ENCODE measurements around the gene PM20D1. TPM values are rescaled to one million over a fixed set of nuclear protein-coding genes. Genes with fewer than 3 reads are reported as not detected.
A peak's percentile ranks its signal among the peaks of the same experiment; 100 is the strongest.

Gene PM20D1
- total and polyA plus RNA-seq, 10 donors, result 0.28 to 2.9 (median 1.4) TPM; not detected in 1

DNA sequence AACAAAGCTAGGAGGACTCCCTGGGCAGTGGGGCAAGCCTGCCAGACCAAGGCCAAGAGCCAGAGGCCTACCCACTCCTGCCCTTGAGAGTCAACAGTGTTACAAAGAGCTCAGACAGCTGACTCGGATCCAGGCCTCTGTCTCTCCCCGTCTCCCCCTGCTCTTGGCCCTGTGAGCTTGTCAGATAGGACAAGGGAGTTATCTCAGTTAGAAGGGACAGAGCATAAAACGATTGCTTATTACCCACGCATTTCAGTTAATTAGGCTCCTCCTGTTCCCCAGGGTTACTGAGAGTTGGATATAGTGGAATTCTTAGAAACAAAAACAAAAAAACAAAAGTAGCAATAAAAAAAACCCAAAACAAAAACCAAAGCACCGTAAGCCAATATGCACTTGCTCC lies 38.3 kb downstream of the PM20D1 start:
- DNase-seq, result no peak
- Histone ChIP-seq H3K9me3 (no peaks in the 10 kb centered on the region), H3K4me3 (peak overlapping the region in 6 of 8 donors; percentile 83 to 95 (median 89)), H3K4me1 (peaks cover 25 to 75% (median 51%) of the 10 kb centered on the region in 6 donors), H3K27me3 (replicated peaks in 1 of 7) (peaks cover 0 to 23% (median 0%) of the 10 kb centered on the region in 7 donors), H3K36me3 (peaks cover 0 to 16% (median 10%) of the 10 kb centered on the region in 6 donors), H3K27ac (peak overlapping the region in 7 of 8 donors; percentile 81 to 91 (median 88))
- TF ChIP-seq POLR2AphosphoS5 (IDR thresholded peaks at IDR 0.05) (no peak), POLR2A (IDR thresholded peaks at IDR 0.05) (no peak)
- TF ChIP-seq, protein P1, sequence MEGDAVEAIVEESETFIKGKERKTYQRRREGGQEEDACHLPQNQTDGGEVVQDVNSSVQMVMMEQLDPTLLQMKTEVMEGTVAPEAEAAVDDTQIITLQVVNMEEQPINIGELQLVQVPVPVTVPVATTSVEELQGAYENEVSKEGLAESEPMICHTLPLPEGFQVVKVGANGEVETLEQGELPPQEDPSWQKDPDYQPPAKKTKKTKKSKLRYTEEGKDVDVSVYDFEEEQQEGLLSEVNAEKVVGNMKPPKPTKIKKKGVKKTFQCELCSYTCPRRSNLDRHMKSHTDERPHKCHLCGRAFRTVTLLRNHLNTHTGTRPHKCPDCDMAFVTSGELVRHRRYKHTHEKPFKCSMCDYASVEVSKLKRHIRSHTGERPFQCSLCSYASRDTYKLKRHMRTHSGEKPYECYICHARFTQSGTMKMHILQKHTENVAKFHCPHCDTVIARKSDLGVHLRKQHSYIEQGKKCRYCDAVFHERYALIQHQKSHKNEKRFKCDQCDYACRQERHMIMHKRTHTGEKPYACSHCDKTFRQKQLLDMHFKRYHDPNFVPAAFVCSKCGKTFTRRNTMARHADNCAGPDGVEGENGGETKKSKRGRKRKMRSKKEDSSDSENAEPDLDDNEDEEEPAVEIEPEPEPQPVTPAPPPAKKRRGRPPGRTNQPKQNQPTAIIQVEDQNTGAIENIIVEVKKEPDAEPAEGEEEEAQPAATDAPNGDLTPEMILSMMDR (IDR thresholded peaks at IDR 0.05 in 8 of 11, conservative IDR thresholded peaks at IDR 0.05 in 3 of 11), result no peak
- intact Hi-C loops (cut with DNase I; ENCODE audit: low total_unique reads), result no loop called here
- 54 to 72% (median 63%) methylated on average over 5 of the region's 5 CpGs for WGBS, 5 donors

DNA sequence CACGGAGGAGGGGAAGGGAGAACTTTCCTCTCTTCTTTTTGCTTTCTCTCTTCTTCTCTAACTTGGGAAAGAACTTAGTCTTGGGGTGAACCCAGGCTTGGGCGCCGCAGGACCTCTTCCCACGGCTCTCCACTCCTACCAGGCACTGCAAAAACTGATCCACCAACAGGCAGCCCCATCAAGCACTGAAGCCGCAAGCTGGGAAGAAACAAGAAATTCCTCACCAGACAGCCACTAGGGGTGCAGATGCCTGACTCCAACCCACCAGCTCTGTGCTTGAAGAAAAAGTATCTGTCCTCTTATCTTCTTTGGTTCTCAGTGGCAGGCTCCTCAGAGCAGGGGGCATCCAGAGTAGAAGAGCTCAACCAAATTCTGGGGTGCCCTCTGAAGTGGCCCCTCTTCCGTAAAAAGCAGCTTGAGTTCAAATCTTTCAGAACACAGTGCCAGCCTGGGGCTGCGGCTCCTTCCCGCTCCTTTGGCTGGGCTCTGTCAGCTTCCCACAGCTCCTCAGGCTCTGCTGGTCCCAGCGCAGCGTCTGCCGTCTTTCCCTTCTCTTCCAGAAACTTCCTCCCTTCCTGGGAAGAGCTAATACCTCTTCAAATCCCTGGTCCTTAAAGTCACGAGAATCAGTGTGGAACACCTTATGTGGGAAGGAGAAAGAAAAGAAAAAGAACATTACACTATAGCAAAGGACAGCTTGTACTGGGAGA lies 39.3 kb downstream of the PM20D1 start:
- no peaks in the 10 kb centered on the region for H3K9me3 ChIP-seq
- TF ChIP-seq POLR2A (IDR thresholded peaks at IDR 0.05), result no peak
- TF ChIP-seq, protein P1 (IDR thresholded peaks at IDR 0.05 in 8 of 11, conservative IDR thresholded peaks at IDR 0.05 in 3 of 11), result no peak
- TF ChIP-seq POLR2AphosphoS5 (IDR thresholded peaks at IDR 0.05), result no peak
- peaks cover 0 to 16% (median 10%) of the 10 kb centered on the region in 6 donors for H3K36me3 ChIP-seq
- no peak overlapping the region for H3K4me3 ChIP-seq
- DNase-seq, result no peak
- peaks cover 0 to 23% (median 0%) of the 10 kb centered on the region in 7 donors for H3K27me3 ChIP-seq (replicated peaks in 1 of 7)
- peaks cover 33 to 86% (median 61%) of the 10 kb centered on the region in 6 donors for H3K4me1 ChIP-seq
- 91 to 97% (median 92%) methylated on average over 12 of the region's 12 CpGs for WGBS, 5 donors
- no peak overlapping the region for H3K27ac ChIP-seq
- intact Hi-C loops (cut with DNase I; ENCODE audit: low total_unique reads), result no loop called here

DNA sequence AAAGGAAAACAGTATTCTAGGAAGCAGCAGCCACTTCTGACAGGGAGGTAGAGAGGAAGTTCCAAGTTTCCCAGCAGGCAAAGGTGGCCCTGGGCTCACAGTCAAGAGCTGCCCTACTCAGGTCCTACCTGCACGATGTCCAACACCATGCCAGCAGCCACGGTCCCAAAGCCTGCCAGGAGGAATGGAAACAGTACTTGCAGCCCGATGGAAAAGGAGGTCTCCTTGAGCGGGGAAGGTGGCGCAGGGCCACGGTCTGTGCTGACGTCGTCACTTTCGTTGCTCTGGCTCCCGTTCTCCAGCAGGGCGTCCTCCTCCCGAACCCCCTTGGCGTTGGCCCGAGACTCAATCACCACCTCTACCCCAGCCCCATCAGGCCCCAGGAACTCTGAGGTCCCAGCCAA lies 40.0 kb downstream of the PM20D1 start:
- Histone ChIP-seq H3K4me1 (peaks cover 40 to 92% (median 68%) of the 10 kb centered on the region in 6 donors), H3K9me3 (no peaks in the 10 kb centered on the region), H3K27me3 (replicated peaks in 1 of 7) (peaks cover 0 to 23% (median 0%) of the 10 kb centered on the region in 7 donors), H3K4me3 (peak overlapping the region in 1 of 8 donors; percentile 16), H3K36me3 (peaks cover 0 to 16% (median 10%) of the 10 kb centered on the region in 6 donors), H3K27ac (no peak overlapping the region)
- WGBS, 5 donors, result 86 to 89% (median 87%) methylated on average over 14 of the region's 14 CpGs
- TF ChIP-seq POLR2A (IDR thresholded peaks at IDR 0.05), result no peak
- TF ChIP-seq POLR2AphosphoS5 (IDR thresholded peaks at IDR 0.05), result no peak
- TF ChIP-seq, protein P1 (IDR thresholded peaks at IDR 0.05 in 8 of 11, conservative IDR thresholded peaks at IDR 0.05 in 3 of 11), result no peak
- no peak for DNase-seq
- intact Hi-C loops (cut with DNase I; ENCODE audit: low total_unique reads), result no loop called here

DNA sequence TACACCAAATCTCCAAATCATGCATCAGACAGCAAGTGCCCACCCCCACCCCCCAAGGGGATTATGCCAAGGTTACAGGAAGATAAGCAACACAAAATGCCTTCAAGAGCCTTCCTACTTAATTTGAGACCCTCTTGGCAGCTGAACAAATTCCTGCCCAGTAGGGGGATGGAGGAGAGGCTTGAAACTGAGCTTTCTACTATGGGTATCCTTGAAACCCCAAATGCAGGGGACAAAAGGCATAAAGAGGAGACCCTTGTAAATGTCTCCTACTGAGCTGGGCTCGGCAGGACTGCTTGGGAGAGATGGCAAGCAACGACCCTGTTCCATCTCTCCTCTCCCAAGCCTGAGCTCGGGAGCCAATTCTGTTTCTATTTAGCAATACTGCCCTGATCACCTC lies 40.5 kb downstream of the PM20D1 start:
- Histone ChIP-seq H3K4me3 (peak overlapping the region in 1 of 8 donors; percentile 16), H3K4me1 (peaks cover 41 to 96% (median 71%) of the 10 kb centered on the region in 6 donors), H3K9me3 (no peaks in the 10 kb centered on the region), H3K27me3 (replicated peaks in 1 of 7) (peaks cover 0 to 22% (median 0%) of the 10 kb centered on the region in 7 donors), H3K27ac (no peak overlapping the region), H3K36me3 (peaks cover 0 to 16% (median 10%) of the 10 kb centered on the region in 6 donors)
- TF ChIP-seq, protein P1 (IDR thresholded peaks at IDR 0.05 in 8 of 11, conservative IDR thresholded peaks at IDR 0.05 in 3 of 11), result no peak
- TF ChIP-seq POLR2AphosphoS5 (IDR thresholded peaks at IDR 0.05), result no peak
- no peak for TF ChIP-seq POLR2A (IDR thresholded peaks at IDR 0.05)
- no peak for DNase-seq
- WGBS, 5 donors, result 72 to 89% (median 80%) methylated on average over 3 of the region's 3 CpGs
- intact Hi-C loops (cut with DNase I; ENCODE audit: low total_unique reads), result no loop called here

All from spleen (tissue), 11 donors.